B cell (primary cell): Measurements from ENCODE around the gene GBP4. TPM values are rescaled to one million over a fixed set of nuclear protein-coding genes. Genes with fewer than 3 reads are reported as not detected.

Experiments
- ATAC-seq: fragments of 200-7000 bp; cut with Tn5 transposase; one replicate; pipeline ENCODE4 v1.10.0; 2021; ENCODE audit warnings: low read depth, mild to moderate bottlenecking, moderate number of reproducible peaks, moderate library complexity
- CTCF ChIA-PET: fragments of 350-600 bp; sonication (Branson Sonifier 250); formaldehyde crosslinking; loops from one replicate; lab custom pipeline; 2021; ENCODE audit warnings: antibody characterized with exemption, inconsistent platforms; lab: Charles Lee
- POLR2A ChIA-PET: fragments of 350-600 bp; sonication (Branson Sonifier 250); formaldehyde crosslinking; loops from one replicate; lab custom pipeline; 2021; ENCODE audit warnings: antibody characterized with exemption; lab: Charles Lee
- DNase-seq: peaks from one replicate; pipeline ENCODE4 v3.0.0; 2013
- H2AFZ ChIP-seq: 2 replicates; pipeline ENCODE4 v1.6.1; 2012; ENCODE audit warnings: mild to moderate bottlenecking, low read depth, low read length; ENCODE audit not compliant: insufficient read depth, poor library complexity, severe bottlenecking
- H3K27ac ChIP-seq, 2 donors: 1 replicate in 1 of 2; 2 replicates in 1 of 2; pipeline ENCODE4 v1.5.1; 2012 to 2013; ENCODE audit warnings: low read length in 2 of 2, mild to moderate bottlenecking in 2 of 2, moderate library complexity in 1 of 2
- H3K27me3 ChIP-seq, 4 experiments: fragments of 200-600 bp in 1 of 4; sonication (generic) in 1 of 4; replicated peaks in 1 of 4; 1 replicate in 2 of 4; 2 replicates in 2 of 4; pipeline versions ENCODE4 v1.6.1 to v1.7.0; 2013 to 2016; ENCODE audit warnings: low read length in 3 of 4, mild to moderate bottlenecking in 2 of 4, mixed read lengths in 1 of 4, moderate library complexity in 1 of 4; ENCODE audit not compliant: insufficient read depth in 4 of 4, control insufficient read depth in 3 of 4; ENCODE audit errors: control extremely low read depth in 1 of 4
- H3K36me3 ChIP-seq, 2 experiments: replicated peaks in 1 of 2; 1 replicate in 1 of 2; 2 replicates in 1 of 2; pipeline versions ENCODE4 v1.6.1 to v1.7.1; 2013; ENCODE audit warnings: low read length in 1 of 2; ENCODE audit not compliant: insufficient read depth in 2 of 2, control insufficient read depth in 1 of 2; ENCODE audit errors: control extremely low read depth in 1 of 2, extremely low read depth in 1 of 2
- H3K4me1 ChIP-seq, 2 donors: fragments of 200-600 bp in 1 of 2; sonication (generic) in 1 of 2; 1 replicate in 1 of 2; 2 replicates in 1 of 2; pipeline versions ENCODE4 v1.5.1 to v1.6.1; 2013 to 2017; ENCODE audit warnings: low read length in 2 of 2; ENCODE audit not compliant: control insufficient read depth in 2 of 2, insufficient read depth in 2 of 2
- H3K4me2 ChIP-seq: replicated peaks from 2 replicates; pipeline ENCODE3; 2012; ENCODE audit warnings: mild to moderate bottlenecking, low read depth, low read length; ENCODE audit not compliant: poor library complexity, severe bottlenecking
- H3K4me3 ChIP-seq, 5 experiments: fragments of 200-600 bp in 1 of 5; sonication (generic) in 1 of 5; 1 replicate in 3 of 5; 2 replicates in 2 of 5; pipeline versions ENCODE4 v1.5.1 to v1.7.0; 2011 to 2016; ENCODE audit warnings: low read length in 4 of 5, mild to moderate bottlenecking in 4 of 5, low read depth in 2 of 5, control low read depth in 1 of 5, moderate library complexity in 1 of 5; ENCODE audit not compliant: insufficient read depth in 1 of 5; ENCODE audit errors: control extremely low read depth in 1 of 5, extremely low read depth in 1 of 5
- H3K79me2 ChIP-seq: fragments of 200-600 bp; sonication (generic); one replicate; pipeline ENCODE4 v1.6.0; 2016; ENCODE audit warnings: low read length; ENCODE audit not compliant: control insufficient read depth, insufficient read depth
- H3K9ac ChIP-seq: fragments of 200-600 bp; sonication (generic); 2 replicates; pipeline ENCODE4 v1.6.1; 2017; ENCODE audit warnings: mild to moderate bottlenecking, low read length, moderate library complexity
- H3K9me3 ChIP-seq, 3 donors: one replicate each; pipeline versions ENCODE4 v1.6.1 to v1.7.1; 2013; ENCODE audit warnings: low read length in 2 of 3; ENCODE audit not compliant: control insufficient read depth in 2 of 3, insufficient read depth in 1 of 3; ENCODE audit errors: control extremely low read depth in 1 of 3
- H4K20me1 ChIP-seq: 2 replicates; pipeline ENCODE4 v1.6.0; 2012; ENCODE audit warnings: mild to moderate bottlenecking, low read length; ENCODE audit not compliant: insufficient read depth, control insufficient read depth, poor library complexity, severe bottlenecking
- H3K27ac Mint-ChIP-seq: one replicate; pipeline ENCODE4 v1.8.0; 2021; ENCODE audit warnings: mixed read lengths
- H3K27me3 Mint-ChIP-seq: one replicate; pipeline ENCODE4 v1.8.0; 2021; ENCODE audit warnings: mixed read lengths
- H3K4me1 Mint-ChIP-seq: one replicate; pipeline ENCODE4 v1.8.0; 2021; ENCODE audit warnings: mixed read lengths
- H3K4me3 Mint-ChIP-seq: one replicate; pipeline ENCODE4 v1.8.0; 2021; ENCODE audit warnings: mixed read lengths
- H3K9me3 Mint-ChIP-seq: one replicate; pipeline ENCODE4 v1.8.0; 2022; ENCODE audit warnings: mixed read lengths; ENCODE audit not compliant: insufficient read depth
- EZH2 ChIP-seq: IDR thresholded peaks from 2 replicates; pipeline ENCODE4 v1.6.1; 2012; ENCODE audit warnings: borderline replicate concordance, low read depth, mild to moderate bottlenecking, moderate library complexity, low read length; ENCODE audit not compliant: insufficient read depth, poor library complexity, severe bottlenecking
- WGBS: methylation state at CpG from one replicate; pipeline ENCODE4 v1.1.5; 2013; ENCODE audit warnings: missing lambda C conversion rate; ENCODE audit not compliant: insufficient coverage; 5-methylcytosine and 5-hydroxymethylcytosine counted together
- intact Hi-C: fragments of 100-400 bp; cut with micrococcal nuclease; formaldehyde crosslinking; loops from one replicate; pipeline ENCODE4 v1.10.0; 2022
- polyA plus RNA-seq: library from polyadenylated mRNA; depleted of rRNA; stranded (reverse); fragments of >200 nt; gene quantifications from 2 replicates; pipeline ENCODE4 v1.2.3, GENCODE V29; 2012
- total RNA-seq, 2 donors: library from RNA; stranded (reverse); fragments of 120-200 nt in 1 of 2; gene quantifications; 1 replicate in 1 of 2; 2 replicates in 1 of 2; pipeline versions ENCODE4 v1.2.3 to v1.2.4, GENCODE V29; 2013 to 2022
- TF ChIP-seq, protein P1 (sequence below): fragments of 200-600 bp; IDR thresholded peaks from one replicate; pipeline ENCODE4 v1.8.0; 2022; ENCODE audit warnings: antibody characterized with exemption, mild to moderate bottlenecking

GBP4 gene
- total and polyA plus RNA-seq, 2 donors (not counting 1 experiment from before 2014, with no cell fraction given) = 12.4 to 43.9 TPM

DNA sequence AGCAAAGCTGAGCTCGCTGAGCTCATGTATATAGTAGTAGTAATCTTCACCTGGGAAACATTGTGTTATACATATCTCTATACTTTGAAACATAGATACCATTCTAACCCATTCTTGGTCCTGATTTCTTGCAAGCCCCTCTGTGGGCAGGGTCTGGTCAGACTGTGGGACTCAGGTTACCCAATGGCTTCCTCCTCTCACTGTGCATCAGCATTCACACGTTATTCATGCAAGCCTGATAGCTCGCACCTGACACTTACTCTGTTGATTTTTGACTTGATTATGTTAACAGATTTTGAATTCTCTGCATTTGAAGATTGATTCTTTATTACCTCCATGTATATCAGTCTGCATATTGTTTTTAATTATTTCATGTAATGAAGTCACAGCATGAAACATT is 24.3 kb downstream of the GBP4 start:
- Histone ChIP-seq H3K9ac (no peak overlapping the region), H3K4me3 (no peak overlapping the region), H4K20me1 (no peaks in the 10 kb centered on the region), H3K36me3 (no peaks in the 10 kb centered on the region), H3K27ac (no peak overlapping the region), H3K4me2 (no peak overlapping the region), H3K79me2 (no peaks in the 10 kb centered on the region), H3K4me1 (no peaks in the 10 kb centered on the region), H2AFZ (no peak overlapping the region), H3K27me3 (no peaks in the 10 kb centered on the region), H3K9me3 (no peaks in the 10 kb centered on the region)
- CTCF ChIA-PET = no interaction called here
- no peak for DNase-seq
- POLR2A ChIA-PET = no interaction called here
- H3K27me3 Mint-ChIP-seq = no peaks in the 10 kb centered on the region
- no peak for ATAC-seq
- no peak overlapping the region for H3K27ac Mint-ChIP-seq
- no peaks in the 10 kb centered on the region for H3K9me3 Mint-ChIP-seq
- TF ChIP-seq EZH2 = no peak
- TF ChIP-seq, protein P1, sequence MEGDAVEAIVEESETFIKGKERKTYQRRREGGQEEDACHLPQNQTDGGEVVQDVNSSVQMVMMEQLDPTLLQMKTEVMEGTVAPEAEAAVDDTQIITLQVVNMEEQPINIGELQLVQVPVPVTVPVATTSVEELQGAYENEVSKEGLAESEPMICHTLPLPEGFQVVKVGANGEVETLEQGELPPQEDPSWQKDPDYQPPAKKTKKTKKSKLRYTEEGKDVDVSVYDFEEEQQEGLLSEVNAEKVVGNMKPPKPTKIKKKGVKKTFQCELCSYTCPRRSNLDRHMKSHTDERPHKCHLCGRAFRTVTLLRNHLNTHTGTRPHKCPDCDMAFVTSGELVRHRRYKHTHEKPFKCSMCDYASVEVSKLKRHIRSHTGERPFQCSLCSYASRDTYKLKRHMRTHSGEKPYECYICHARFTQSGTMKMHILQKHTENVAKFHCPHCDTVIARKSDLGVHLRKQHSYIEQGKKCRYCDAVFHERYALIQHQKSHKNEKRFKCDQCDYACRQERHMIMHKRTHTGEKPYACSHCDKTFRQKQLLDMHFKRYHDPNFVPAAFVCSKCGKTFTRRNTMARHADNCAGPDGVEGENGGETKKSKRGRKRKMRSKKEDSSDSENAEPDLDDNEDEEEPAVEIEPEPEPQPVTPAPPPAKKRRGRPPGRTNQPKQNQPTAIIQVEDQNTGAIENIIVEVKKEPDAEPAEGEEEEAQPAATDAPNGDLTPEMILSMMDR = no peak
- H3K4me1 Mint-ChIP-seq = peaks cover 6% of the 10 kb centered on the region
- intact Hi-C loops = no loop called here
- no peak overlapping the region for H3K4me3 Mint-ChIP-seq
- no CpG with 5 or more reads among the region's 3 CpGs for WGBS

DNA sequence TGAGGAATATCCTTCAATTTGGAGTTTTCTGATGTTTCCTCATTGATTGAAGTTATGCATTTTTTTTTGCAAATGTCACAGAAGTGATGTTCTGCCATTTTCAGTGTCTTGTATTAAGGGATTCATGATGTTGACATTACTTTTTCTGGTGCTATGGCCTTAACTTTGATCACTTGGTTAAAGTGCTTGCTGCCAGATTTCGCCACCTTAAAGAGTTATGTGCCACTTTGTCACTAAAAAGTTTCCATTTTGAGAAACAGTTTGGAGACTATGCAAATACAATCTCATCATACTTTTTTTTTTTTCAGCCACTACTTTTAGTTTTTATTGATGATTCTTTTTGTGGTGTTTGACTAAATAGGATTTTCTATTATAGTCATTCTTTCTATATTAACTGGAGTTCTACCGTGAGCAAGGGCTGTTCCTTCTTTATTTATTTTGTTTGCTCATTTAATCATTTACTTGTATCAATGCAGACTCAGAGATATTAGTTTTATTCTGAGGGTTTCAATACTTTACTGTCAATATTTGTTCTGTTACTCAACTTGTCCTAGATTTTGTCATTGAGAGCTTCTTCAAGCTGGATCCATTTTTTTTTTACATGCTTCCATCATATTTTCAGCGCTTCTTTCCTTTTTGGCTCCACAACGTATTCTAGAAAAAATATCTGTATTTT is 26.1 kb downstream of the GBP4 start:
- Histone ChIP-seq H3K4me1 (no peaks in the 10 kb centered on the region), H3K27ac (no peak overlapping the region), H3K9me3 (no peaks in the 10 kb centered on the region), H3K79me2 (no peaks in the 10 kb centered on the region), H4K20me1 (no peaks in the 10 kb centered on the region), H3K4me2 (no peak overlapping the region), H3K4me3 (no peak overlapping the region), H2AFZ (no peak overlapping the region), H3K9ac (no peak overlapping the region), H3K27me3 (no peaks in the 10 kb centered on the region), H3K36me3 (no peaks in the 10 kb centered on the region)
- peaks cover 6% of the 10 kb centered on the region for H3K4me1 Mint-ChIP-seq
- intact Hi-C loops = no loop called here
- H3K4me3 Mint-ChIP-seq = no peak overlapping the region
- H3K9me3 Mint-ChIP-seq = no peaks in the 10 kb centered on the region
- no peaks in the 10 kb centered on the region for H3K27me3 Mint-ChIP-seq
- ATAC-seq = no peak
- no peak for DNase-seq
- TF ChIP-seq, protein P1 = no peak
- TF ChIP-seq EZH2 = no peak
- CTCF ChIA-PET = no interaction called here
- POLR2A ChIA-PET = no interaction called here
- H3K27ac Mint-ChIP-seq = no peak overlapping the region
- no CpG with 5 or more reads among the region's 4 CpGs for WGBS
